Right atrium auricular region (tissue), 2 donors: ENCODE results near the gene PAXIP1. TPM values are rescaled to one million over a fixed set of nuclear protein-coding genes. Genes with fewer than 3 reads are reported as not detected.

Source experiments
- DNase-seq: peaks from one replicate; pipeline ENCODE4 v3.0.0-alpha.2; 2019; ENCODE audit warnings: low spot score
- H3K27ac ChIP-seq, 2 donors: fragments of 200-600 bp; sonication (generic); 1 replicate in 1 of 2; 2 replicates in 1 of 2; pipeline ENCODE4 v1.5.1; 2016 to 2019
- H3K27me3 ChIP-seq, 2 donors: fragments of 200-600 bp; sonication (generic); one replicate each; pipeline versions ENCODE4 v1.5.1 to v1.6.0; 2017 to 2019
- H3K36me3 ChIP-seq: fragments of 200-600 bp; sonication (generic); one replicate; pipeline ENCODE4 v1.5.1; 2016
- H3K4me1 ChIP-seq, 2 donors: fragments of 200-600 bp; sonication (generic); one replicate each; pipeline versions ENCODE4 v1.5.1 to v1.6.0; 2017 to 2019
- H3K4me3 ChIP-seq, 2 donors: fragments of 200-600 bp; sonication (generic); 1 replicate in 1 of 2; 2 replicates in 1 of 2; pipeline ENCODE4 v1.5.1; 2017 to 2019; ENCODE audit warnings: mild to moderate bottlenecking in 1 of 2, moderate library complexity in 1 of 2
- H3K9me3 ChIP-seq, 2 donors: fragments of 200-600 bp; sonication (generic); one replicate each; pipeline ENCODE4 v1.5.1; 2019
- CTCF ChIP-seq, 2 donors: fragments of 200-600 bp; sonication (generic); IDR thresholded peaks; one replicate each; pipeline ENCODE4 v1.5.1; 2019; ENCODE audit warnings: antibody characterized with exemption in 2 of 2
- total RNA-seq, 2 donors: library from RNA; depleted of rRNA; stranded (reverse); fragments of >200 nt; gene quantifications; one replicate each; pipeline ENCODE4 v1.1.0, GENCODE V29; 2016

PAXIP1 gene
- total RNA-seq, 2 donors from 2014 or later, result 6.2 to 8.2 TPM

- no peaks in the 10 kb centered on the region for H3K9me3 ChIP-seq
- no peaks in the 10 kb centered on the region for H3K27me3 ChIP-seq
- no peak overlapping the region for H3K27ac ChIP-seq
- peak; percentile 38 for DNase-seq
- TF ChIP-seq CTCF (IDR thresholded peaks at IDR 0.05), result no peak
- H3K36me3 ChIP-seq, result no peaks in the 10 kb centered on the region
- H3K4me1 ChIP-seq, result peaks cover 0 to 1% of the 10 kb centered on the region in 2 donors
- no peak overlapping the region for H3K4me3 ChIP-seq
These were observed 83.3 kb downstream of the PAXIP1 start for GRCh38 chr7:154919344-154920225.

GRCh38 chr7:154918741-154919140 is 84.2 kb downstream of the PAXIP1 start:
- Histone ChIP-seq H3K9me3 (no peaks in the 10 kb centered on the region), H3K27me3 (no peaks in the 10 kb centered on the region), H3K36me3 (no peaks in the 10 kb centered on the region), H3K4me3 (no peak overlapping the region), H3K4me1 (peaks cover 0 to 10% of the 10 kb centered on the region in 2 donors), H3K27ac (no peak overlapping the region)
- no peak for TF ChIP-seq CTCF (IDR thresholded peaks at IDR 0.05)
- DNase-seq, result peak; percentile 9

GRCh38 chr7:154918266-154918665 is 84.7 kb downstream of the PAXIP1 start:
- Histone ChIP-seq H3K9me3 (no peaks in the 10 kb centered on the region), H3K4me1 (peaks cover 0 to 10% of the 10 kb centered on the region in 2 donors), H3K4me3 (no peak overlapping the region), H3K27me3 (no peaks in the 10 kb centered on the region), H3K36me3 (no peaks in the 10 kb centered on the region), H3K27ac (no peak overlapping the region)
- no peak for TF ChIP-seq CTCF (IDR thresholded peaks at IDR 0.05)
- DNase-seq, result no peak

GRCh38 chr7:154917808-154918160 is 85.1 kb downstream of the PAXIP1 start:
- no peak for TF ChIP-seq CTCF (IDR thresholded peaks at IDR 0.05)
- H3K36me3 ChIP-seq, result no peaks in the 10 kb centered on the region
- H3K9me3 ChIP-seq, result no peaks in the 10 kb centered on the region
- H3K27ac ChIP-seq, result no peak overlapping the region
- no peaks in the 10 kb centered on the region for H3K27me3 ChIP-seq
- DNase-seq, result no peak
- H3K4me3 ChIP-seq, result no peak overlapping the region
- H3K4me1 ChIP-seq, result peaks cover 0 to 10% of the 10 kb centered on the region in 2 donors

GRCh38 chr7:154916856-154917807 is 85.8 kb downstream of the PAXIP1 start:
- no peak overlapping the region for H3K27ac ChIP-seq
- TF ChIP-seq CTCF (IDR thresholded peaks at IDR 0.05), result no peak
- H3K4me1 ChIP-seq, result peaks cover 0 to 10% of the 10 kb centered on the region in 2 donors
- no peak overlapping the region for H3K4me3 ChIP-seq
- H3K27me3 ChIP-seq, result no peaks in the 10 kb centered on the region
- H3K9me3 ChIP-seq, result no peaks in the 10 kb centered on the region
- DNase-seq, result no peak
- H3K36me3 ChIP-seq, result no peaks in the 10 kb centered on the region
